HUDEP-2 (cell line): ENCODE results near the gene ANAPC5.
"Not testable (repeated sequence)": the region's sequence is repeated elsewhere in the genome, so short reads cannot be mapped to it uniquely, and the experiment has no call there.

Experiments
- DNase-seq, 76 experiments: peaks; one replicate each; lab custom pipeline; 2025; ENCODE audit not compliant: unreplicated experiment in 76 of 76; lab: John Stamatoyannopoulos, UW

The ANAPC5 gene

GRCh38 chr12:121318121-121318520, 34.1 kb downstream of the ANAPC5 start:
- DNase-seq: no peak

- no peak for DNase-seq
Measured at GRCh38 chr12:121314431-121314830, 37.8 kb downstream of the ANAPC5 start.

DNA sequence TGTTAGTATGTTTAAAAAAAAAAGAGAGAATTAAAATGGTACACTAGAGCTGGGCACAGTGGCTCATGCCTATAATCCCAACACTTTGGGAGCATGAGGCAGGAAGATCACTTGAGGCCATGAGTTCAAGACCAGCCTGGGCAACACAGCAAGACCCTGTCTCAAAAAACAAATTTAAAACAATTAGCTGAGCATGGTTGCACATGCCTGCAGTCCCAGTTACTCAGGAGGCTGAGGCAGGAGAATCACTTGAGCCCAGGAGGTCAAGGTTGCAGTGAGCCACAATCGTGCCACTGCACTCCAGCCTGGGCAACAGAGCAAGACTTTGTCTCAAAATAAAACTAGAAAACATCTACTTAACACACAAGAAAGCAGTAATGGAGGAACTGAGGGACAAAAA, 42.0 kb downstream of the ANAPC5 start:
- not testable (repeated sequence) for DNase-seq

GRCh38 chr12:121307397-121307796, 44.8 kb downstream of the ANAPC5 start:
- not testable (repeated sequence) for DNase-seq

GRCh38 chr12:121304306-121304705, 47.9 kb downstream of the ANAPC5 start:
- no peak for DNase-seq

GRCh38 chr12:121301876-121302275, 50.3 kb downstream of the ANAPC5 start:
- no peak for DNase-seq

- no peak for DNase-seq
Measured at GRCh38 chr12:121300083-121300819, 52.0 kb downstream of the ANAPC5 start.

GRCh38 chr12:121299662-121300061, 52.5 kb downstream of the ANAPC5 start:
- DNase-seq: no peak

GRCh38 chr12:121298411-121298810, 53.8 kb downstream of the ANAPC5 start:
- not testable (repeated sequence) for DNase-seq

DNA sequence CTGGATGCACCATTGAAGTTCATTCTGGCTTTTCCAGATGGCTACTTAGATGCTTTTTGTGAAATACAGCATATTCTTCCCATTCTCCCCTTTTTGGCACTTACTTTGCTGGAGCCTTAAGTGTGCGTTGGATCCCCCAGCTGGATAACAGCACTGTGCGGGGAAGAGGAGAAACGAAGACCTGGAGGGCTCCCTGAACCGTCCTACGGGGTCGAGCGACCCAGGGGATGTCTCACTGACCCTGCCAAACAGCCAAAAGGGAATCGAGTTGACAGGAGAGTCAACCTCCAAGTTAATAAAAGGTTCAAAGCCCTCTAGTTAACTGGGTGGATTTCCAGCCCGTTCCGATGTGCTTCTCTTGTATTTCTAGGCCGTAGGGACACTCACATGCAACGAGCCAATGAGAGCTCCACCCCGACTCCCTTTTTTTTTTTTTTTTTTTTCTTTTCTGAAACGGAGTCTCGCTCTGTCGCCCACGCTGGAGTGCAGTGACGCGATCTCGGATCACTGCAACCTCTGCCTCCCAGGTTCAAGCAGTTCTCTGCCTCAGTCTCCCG, 54.7 kb downstream of the ANAPC5 start:
- DNase-seq: peak in 14 of 76 experiments; percentile 2 to 40 (median 21)

GRCh38 chr12:121296618-121297434, 55.4 kb downstream of the ANAPC5 start, which contains the start of gene CAMKK2:
TSS of gene CAMKK2 (minus strand) at chr12:121296709. CDS start at chr12:121274526, 22,183 bp downstream.
- DNase-seq: peak in 72 of 76 experiments; percentile 21 to 85 (median 70)

DNA sequence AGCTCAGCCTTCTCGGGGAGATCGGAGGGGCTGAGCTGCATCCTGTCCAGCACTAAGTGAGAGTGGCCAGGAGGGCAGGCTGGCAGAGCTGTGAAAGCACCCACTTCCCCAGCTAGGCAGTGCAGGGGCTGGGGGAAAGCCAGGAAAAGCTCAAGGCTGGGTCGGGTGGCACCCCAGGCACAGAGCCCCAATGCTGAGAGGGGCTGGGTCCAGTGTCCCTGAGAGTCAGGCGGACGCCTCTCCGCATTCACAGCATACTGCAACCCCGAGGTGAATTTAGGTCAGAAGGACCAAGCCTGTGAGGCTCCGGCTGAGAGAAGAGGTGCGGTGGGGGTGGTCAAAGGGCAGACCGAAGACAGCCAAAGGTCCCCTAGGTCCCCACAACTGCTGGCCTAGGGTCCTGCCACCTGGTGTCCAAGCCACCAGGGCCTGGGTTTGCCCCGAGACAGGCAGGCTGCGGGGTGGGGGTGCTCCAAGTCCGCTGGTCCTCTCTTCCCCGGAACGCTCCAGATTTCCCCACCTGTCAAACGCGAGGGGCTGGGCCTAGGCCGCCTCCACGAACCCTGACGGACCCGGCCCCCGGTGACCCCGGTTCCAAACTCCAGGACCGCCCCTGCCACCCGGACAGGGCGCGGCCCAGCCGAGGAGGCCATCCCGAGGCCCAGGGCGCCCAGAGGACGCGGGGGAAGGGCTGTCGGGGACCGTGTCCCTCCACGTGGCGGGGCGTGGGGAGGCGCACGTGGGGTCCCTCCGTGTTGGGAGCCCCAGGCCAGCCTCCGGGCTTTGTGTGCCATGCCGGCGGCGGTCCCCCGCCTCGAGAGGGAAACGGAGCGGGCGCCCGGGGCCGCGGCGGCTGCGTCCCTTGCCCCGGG, 56.2 kb downstream of the ANAPC5 start:
- DNase-seq: peak in 15 of 76 experiments; percentile 7 to 38 (median 18)

DNA sequence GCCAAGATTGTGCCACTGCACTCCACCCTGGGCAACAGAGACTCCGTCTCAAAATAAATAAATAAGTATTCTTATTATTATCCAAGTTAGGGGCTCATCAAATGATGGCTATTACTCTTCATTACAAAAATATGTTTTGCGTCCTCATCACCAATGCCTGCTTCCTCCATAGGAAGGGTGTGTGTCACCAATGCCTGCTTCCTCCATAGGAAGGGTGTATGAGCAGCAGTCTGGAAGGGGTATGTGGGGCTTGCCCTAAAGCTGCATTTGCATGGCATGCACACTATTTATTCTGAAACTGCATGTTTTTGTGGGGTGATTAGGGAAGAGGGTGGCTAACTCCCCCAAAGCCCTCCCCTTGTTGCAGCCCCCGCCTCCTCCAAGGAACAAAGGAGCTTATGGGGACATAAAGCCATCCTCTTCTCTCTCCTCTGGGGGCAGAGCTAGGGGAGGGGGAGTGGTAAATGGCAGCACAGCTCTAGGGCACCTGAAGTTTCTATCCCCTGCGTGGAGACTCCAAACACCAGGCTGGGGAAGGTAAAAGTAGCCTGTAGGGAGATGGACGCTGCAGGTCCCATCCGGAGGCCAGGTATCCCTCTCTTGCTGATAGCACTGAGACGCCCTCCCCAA, 57.0 kb downstream of the ANAPC5 start:
- DNase-seq: peak in 2 of 76 experiments; percentile 3 to 18

- no peak for DNase-seq
Measured at GRCh38 chr12:121294151-121294889, 57.9 kb downstream of the ANAPC5 start.

DNA sequence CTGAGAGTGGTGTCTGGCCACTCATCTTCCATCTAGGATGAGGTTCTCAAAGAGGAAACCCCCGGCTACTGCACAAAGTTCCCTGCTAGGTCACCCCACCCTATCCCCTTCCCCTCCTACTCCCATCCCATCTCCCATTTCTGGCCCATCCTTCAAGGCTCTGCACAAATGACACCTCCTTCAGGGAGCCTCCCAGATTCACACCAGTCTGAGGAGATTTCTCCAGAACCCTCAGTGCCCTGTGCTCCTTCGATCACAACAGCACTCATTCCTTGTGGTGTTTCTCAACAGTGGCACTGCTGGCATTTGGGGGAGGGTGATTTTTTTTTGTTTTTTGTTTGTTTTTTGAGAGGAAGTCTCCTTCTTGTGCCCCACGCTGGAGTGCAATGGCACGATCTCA, 58.6 kb downstream of the ANAPC5 start:
- no peak for DNase-seq

DNA sequence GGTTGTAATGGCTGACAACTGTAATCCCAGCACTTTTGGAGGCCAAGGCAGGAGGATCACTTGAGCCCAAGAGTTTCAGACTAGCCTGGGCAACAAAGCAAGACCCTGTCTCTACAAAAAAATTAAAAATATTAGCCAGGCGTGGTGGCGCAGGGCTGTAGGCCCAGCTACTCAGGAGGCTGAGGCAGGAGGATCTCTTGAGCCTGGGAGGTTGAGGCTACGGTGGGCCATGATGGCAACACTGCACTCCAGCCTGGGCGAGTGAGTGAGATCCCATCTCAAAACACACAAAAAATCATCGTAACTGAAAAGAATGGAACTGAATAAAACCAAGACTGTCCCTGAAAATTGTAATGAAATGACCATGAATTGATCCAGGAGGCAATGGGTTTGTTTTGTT, 61.8 kb downstream of the ANAPC5 start:
- DNase-seq: no peak

GRCh38 chr12:121289962-121290361, 62.2 kb downstream of the ANAPC5 start:
- no peak for DNase-seq

DNA sequence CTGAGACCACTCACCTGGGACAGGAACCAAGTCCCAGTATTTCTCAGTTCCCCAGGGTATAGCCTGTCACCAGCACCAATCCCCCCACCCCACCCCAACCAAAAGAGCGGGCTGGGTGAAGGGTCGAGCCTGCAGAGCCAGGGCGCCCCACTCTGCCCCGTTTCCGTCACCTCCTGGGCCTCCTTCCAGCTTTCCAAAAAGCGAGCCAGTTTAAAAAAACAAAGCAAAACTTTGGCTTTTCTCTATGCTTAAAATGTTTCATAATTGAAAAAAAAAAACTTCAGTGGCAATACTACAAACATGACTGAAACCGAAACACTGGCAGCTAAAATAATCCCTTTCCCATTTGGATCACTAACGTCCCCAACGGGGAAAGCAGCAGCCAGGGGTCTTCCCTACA, 63.2 kb downstream of the ANAPC5 start:
- no peak for DNase-seq

DNA sequence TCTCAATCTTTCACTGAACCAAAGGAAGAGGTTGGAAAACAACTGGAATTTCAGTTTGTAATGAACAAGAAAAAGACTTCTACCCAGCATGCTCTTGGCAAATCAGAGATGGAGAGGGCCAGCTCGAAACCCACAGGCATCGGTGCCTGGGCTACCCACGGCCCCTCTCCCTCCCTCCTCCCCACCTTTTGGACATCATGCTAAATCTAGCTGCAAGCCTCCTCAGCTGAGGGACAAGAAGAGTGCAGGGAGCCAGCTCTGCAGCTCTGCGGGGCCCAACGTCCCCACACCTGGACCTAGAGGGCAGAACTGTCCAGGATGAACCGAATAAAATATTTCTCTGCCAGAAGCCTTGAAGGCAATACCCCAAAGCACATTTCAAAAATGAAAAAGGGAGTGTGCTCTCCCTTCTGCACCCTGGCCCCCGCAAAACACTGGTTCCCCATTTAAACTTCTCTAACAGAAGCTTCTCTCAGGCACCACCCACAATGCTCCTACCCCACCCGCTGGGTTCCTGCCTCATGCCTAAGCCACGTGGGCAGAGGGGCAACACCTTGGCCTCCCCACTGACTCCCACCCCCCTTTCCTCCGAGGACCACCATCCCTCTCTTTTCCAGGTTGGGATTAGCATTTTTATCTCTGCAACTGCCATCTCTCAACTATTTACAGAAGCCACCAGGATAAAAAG, 63.9 kb downstream of the ANAPC5 start:
- no peak for DNase-seq
